Measurements from ENCODE around the gene BRAF.
"Not testable (repeated sequence)": the region's sequence is repeated elsewhere in the genome, so short reads cannot be mapped to it uniquely, and the experiment has no call there.

The BRAF gene

DNA sequence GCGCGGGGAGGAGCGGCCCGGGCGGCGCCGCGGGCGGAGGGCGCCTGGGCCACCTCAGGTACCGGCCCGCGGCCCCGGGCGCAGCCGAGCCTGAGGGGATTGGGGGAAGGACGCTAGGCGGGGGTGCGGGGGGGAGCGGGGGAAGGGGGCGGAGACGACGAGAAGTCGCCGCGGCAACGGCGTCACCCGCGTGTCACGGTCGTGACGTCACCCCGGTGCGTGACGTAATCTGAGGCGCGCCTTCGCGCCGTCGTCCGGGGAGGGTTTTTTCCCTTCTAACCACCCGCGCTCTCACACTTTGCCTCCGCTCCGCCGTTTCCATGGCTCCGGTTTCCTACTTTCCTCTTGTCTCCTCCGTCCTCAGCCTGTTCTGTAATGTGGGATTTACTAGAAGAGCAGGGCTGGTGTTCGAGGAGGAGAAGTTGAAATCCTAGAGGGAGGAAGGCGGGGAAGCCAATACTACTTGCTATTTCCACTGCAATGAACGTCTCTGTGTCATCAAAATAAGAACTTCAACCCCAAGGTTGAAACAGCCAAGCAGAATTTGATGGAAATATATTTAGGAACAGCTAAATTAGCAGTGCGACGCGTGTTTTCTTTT, at the start of gene BRAF:
BRAF (minus strand) TSS at position 109 of the 601 bp plus-strand sequence. CDS start 226 bp downstream, outside the sequence.
- DNase-seq = peak; percentile 68

DNA sequence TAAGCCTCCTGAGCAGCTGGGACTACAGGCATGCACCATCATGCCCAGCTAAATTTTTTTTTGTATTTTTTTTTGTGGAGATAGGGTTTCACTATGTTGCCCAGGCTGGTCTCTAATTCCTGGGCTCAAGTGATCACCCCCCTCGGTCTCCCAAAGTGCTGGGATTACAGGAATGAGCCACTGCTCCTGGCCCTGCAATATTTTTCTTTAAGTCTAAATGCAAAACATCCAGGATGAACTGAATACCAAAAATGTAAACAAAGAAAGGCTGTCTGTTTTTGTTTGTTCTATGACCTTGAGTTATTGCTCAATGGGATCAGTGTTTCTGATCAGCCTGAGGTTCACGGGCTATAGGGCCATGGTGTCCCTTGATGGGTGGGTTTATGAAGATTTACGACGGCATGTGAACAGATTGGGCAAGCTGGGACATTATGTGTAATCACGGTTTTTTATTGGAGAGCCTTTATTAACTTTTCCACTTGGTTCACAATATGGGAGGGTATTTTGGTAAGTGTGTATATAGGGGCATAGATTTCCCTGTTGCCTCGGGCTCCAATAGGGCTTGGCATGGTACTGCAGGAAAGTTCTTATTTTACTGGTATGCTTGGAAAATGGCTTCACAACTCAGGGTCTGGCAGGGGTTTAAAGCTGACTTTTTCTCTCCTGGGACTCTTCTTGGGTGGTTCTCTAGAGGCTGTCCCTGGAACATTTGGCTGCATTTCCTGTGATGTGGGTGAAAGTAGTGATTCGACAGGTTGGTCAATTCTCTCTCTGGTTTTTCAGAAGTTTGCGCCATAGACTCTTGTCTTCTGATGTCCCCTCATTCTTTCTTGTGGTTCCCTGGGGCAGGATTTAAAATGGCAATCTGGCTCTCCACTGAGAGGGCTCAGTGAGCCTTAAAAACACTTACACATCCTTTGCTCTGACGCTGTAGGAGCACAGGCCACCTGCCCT, 48.4 kb upstream of the BRAF start:
- no peak for DNase-seq

DNA sequence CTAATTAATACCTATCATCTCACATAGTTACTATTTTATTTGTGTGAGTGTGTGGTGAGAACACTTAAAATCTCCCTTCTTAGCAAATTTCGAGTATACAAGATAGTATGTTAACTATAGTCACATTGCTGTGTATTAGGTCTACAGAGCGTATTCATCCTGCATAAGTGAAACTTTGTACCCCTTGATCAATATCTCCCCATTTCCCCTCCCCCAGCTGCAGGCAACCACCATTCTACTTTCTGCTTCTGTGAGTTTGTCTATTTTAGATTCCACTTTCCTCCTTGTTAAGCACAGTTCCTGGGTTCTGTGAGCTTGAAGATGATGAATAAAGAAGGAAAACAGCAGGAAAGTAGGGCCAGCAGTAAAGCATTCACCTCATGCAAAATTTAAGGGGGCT, 47.6 kb upstream of the BRAF start:
- DNase-seq = no peak

DNA sequence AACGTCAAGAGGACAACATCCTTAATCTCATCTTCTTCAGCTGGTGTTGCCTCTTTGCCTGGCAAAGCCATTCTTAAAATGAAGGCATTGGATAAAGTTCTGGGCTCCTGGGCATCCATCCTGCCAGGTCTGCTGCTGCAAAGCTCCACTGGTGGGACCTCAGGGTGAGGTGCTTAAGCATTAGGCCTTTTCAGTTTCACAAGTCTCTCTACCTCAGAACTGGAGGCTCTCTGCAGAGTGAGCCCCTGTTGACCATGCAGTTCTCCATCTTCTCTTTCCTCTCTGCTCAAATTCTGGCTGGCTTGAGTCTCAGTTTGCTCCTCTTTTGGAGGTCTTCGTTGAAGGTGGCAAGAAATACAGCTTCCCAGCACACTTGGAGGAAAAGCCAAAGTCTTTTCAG, 42.7 kb upstream of the BRAF start:
- DNase-seq = no peak

DNA sequence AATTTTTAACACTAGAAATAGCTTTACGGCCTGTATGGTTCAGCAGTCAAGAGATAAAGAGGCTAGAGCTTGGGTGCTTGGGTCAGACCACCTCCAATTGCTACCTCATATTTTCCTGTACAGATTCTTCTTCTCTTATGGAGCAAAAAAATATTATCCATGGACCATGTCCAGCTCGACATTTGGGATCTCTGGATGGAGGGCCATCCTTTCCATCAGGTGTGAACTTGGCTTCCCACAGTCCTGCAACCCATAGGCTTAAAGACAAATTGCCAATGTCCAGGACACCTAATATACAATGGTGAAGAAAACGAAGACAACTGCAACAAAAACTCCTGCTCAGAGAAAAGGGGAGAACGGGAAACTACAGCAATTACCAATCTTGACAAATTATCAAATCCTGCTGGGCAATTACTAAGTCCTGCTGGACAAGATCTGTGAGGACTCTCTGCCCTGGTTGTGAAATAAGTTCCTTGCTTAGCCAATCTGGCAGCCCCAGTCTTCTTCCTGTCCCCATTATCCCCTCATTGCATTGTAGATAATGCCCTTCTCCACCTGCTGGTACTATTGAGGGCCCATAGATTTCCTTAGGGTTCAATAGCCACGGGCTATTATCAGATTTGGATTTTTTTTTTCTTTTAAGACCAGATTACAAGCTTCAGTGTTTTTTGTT, 42.0 kb upstream of the BRAF start:
- no peak for DNase-seq

DNA sequence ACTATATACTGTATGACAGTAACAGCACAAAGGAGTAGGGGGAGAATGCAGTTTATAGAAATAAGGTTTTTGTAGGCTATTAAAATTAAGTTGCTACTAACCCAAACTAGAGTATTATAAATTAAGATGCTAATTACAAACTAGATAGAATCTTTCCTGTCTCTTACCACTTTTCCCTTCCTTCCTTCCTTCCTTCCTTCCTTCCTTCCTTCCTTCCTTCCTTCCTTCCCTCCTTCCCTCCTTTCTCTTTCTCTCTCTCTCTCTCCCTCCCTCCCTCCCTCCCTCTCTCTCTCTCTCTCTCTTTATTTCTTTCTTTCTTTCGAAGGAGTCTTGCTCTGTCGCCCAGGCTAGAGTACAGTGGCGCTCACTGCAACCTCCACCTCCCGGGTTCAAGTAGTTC, 36.4 kb upstream of the BRAF start:
- no peak for DNase-seq

DNA sequence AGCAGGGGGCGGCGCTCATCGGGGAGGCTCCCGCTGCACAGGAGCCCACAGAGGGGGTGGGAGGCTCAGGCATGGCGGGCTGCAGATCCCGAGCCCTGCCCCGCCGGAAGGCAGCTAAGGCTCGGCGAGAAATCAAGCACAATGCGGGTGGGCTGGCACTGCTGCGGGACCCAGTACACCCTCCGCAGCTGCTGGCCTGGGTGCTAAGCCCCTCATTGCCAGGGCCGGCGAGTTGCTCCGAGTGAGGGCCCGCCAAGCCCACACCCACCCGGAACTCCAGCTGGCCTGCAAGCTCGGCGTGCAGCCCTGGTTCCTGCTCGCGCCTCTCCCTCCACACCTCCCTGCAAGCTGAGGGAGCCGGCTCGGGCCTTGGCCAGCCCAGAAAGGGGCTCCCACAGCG, 32.3 kb upstream of the BRAF start:
- DNase-seq = not testable (repeated sequence)

DNA sequence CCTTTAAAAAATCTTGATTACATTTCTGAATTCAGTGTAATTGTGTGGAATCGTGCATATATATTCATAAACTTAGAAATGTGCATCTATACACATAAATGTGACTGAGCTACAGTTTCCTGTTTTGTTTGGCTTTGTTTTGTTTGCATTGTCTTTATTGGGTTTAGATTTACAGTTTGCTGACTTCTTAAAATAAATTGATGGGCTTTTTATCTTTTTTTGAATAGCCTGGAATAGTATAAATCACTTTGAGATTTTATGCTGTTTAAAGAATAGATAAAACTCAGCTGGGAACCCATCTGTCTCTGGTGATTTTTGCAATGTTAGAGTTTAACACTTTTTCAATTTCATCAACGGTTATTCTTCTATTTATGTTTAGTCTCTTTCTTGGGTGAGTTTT, 21.2 kb upstream of the BRAF start:
- DNase-seq = no peak

DNA sequence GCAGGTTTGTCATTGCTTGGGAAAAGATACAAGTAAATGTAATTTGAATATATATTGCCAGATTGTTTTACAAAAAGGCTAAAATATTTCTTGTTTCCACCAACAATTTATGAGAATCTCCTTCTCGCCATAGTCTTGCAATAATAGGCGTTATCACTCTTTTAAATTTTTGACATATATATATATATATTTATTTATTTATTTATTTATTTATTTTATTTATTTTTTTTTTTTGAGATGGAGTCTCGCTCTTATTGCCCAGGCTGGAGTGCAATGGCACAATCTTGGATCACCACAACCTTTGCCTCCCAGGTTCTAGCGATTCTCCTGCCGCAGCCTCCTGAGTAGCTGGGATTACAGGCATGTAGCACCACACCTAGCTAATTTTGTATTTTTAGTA, 17.5 kb upstream of the BRAF start:
- DNase-seq = not testable (repeated sequence)

DNA sequence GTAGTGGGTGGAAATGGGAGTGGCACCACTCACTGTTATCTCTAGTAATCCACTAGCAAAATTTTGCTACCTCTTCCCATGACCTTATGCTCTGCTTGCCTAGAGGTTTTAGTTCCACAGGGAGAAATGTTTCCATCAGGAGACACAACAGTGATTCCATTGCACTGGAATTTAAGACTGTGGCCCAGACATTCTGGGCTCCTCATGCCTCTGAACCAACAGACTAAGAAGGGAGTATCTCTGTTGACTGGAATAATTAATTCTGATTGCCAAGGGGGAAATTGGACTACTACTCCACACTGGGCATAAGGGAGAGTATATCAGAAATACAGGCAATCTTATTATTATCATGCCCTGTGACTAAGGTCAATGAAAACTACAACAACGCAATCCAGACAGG, 16.2 kb upstream of the BRAF start:
- no peak for DNase-seq

DNA sequence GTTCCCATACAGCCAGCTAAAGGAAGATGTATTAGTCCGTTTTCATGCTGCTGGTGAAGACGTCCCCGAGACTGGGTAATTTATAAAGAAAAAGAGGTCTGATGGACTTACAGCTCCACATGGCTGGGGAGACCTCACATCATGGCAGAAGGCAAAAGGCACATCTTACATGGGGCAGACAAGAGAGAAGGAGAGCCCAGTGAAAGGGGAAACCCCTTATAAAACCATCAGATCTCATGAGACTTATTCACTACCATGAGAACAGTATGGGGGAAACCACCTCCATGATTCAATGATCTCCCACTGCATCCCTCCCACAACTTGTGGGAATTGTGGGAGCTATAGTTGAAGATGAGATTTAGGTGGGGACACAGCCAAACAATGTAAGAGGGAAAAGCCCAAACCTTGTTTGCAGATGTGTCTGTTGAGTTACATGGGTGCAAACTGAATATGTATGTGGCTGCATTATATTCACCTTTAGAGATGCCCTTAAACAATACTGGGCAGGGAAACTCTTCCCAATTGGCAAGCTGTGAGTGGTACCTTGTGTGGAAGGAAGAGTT, 13.1 kb upstream of the BRAF start:
- no peak for DNase-seq

DNA sequence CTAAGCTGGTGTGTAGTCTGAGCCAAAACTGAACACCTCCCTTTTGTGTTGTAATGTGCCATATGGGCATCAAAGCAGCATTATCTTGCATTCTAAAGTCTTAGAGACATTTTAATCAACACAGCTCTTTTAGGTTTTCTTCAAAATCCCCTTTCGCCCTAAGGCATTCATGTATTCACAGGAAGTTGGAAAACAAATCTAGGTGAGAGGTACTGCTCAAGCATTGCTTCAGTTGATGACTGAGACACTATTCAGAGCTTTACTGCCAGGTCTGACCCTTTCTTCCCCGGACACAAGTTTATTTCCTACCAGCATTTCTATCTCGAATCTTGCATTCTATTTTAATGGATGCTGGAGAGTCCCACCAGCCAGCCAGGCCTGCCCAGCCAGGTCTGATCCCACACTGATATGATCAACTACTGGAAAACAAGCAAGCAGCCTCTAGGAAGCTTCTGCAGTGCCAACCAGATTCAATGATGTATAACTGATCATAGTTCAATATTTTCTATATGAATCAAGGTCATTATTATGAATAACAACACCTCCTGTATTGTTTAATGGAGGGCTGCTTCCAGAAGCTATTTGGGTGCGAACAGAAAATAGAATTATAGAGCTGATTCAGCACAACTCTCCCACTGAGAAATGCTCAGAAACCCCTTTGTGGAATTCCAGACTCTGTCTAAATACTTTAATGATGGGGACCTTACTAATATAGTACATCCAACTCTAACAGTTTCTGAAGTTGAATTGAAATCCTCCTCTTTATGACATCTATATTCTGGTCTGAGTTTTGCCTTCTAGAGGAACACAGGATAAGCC, 4.0 kb upstream of the BRAF start:
- DNase-seq = no peak

DNA sequence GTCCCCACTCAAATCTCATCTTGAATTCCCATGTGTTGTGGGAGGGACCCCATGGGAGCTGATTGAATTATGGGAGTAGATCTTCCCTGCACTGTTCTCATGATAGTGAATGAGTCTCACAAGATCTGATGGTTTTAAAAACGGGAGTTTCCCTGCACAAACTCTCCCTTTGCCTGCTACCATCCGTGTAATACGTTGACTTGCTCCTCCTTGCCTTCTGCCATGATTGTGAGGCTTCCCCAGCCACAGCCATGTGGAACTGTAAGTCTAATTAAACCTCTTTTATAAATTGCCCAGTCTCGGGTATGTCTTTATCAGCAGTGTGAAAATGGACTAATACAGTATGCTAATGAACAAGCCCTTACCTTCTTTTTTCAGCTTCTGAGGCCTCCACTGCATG, 3.2 kb upstream of the BRAF start:
- DNase-seq = not testable (repeated sequence)

DNA sequence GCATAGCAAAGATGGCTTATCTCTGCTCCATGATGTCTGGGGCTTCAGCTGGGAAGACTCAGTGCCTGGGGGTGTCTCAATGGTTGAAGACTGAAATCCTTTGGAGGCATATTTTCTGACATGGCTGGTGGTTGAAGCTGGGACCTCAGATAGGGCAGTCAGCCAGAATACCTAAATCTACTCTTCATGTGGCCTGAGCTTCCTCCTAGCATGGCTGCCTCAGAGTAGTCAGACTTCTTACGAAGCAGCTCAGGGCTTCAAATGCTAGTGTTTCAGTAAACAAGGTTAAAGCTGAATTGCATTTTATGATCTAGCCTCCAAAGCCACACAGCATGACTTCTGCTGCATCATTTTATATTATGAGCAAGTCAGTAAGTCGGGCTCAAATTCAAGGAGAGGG, 2.6 kb upstream of the BRAF start:
- DNase-seq = no peak

DNA sequence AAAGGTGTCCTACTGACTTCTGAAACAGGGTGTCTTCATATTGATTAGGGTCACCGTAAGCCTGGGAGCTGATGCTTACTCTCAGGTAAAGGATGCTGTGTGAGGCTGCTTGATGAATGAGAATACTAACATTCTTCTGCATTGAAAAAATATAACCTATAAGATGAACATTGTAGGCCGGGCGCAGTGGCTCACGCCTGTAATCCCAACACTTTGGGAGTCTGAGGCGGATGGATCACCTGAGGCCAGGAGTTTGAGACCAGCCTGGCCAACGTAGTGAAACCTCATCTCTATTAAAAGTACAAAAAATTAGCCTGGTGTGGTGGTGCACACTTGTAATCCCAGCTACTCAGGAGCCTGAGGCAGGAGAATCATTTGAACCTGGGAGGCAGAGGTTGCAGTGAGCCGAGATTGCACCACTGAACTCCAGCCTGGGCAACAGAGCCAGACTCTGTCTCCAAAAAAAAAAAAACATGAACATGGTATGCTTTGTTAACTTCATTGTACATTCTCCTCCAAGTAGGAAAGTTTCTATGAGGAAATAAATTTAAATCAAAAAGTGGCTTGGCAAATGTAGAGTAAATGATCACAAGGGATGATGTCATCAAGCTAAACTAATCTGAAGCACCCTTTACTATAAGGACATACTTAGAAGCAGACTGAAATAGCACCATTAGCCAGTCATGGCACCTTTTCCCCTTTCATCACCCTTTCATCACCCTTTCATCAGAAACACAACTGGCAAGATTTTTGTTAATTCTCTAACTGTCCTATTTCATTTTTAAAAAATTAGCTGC, 1.5 kb upstream of the BRAF start:
- no peak for DNase-seq

DNA sequence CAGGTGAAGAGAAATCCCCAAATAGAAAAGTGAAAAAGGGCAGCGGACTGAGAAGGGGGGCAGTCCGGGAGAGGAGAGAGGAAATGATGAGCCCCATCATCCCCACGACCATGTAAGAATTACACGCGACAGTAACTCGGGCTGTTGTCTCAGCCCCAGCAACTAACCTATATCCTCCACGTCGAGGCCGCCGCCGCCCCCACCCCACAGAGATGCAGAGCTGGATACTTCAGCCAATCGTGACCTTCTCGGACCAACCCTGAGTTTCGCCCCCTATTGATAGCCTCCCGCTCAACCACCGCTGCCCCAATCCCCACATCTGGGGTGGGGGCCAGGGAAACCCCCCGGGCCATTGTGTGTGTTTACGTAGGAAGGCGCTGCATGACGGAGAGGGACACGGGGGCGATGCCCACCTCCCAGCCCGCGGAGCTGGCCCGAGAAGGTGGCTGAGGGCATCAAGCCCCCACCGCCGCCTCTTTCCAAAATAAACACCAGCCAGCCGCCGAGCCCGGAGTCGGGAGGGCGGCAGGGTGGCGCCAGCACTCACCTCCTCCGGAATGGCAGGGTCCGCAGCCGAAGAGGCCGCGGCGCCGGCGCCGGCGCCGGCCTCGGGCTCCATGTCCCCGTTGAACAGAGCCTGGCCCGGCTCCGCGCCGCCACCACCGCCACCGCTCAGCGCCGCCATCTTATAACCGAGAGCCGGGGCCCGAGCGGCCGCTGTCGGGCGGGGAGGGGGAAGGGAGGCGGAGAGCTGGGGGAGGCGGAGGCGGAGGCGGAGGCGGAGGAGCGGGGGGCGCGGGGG, 509 bp downstream of the BRAF start:
- DNase-seq = peak; percentile 51

DNA sequence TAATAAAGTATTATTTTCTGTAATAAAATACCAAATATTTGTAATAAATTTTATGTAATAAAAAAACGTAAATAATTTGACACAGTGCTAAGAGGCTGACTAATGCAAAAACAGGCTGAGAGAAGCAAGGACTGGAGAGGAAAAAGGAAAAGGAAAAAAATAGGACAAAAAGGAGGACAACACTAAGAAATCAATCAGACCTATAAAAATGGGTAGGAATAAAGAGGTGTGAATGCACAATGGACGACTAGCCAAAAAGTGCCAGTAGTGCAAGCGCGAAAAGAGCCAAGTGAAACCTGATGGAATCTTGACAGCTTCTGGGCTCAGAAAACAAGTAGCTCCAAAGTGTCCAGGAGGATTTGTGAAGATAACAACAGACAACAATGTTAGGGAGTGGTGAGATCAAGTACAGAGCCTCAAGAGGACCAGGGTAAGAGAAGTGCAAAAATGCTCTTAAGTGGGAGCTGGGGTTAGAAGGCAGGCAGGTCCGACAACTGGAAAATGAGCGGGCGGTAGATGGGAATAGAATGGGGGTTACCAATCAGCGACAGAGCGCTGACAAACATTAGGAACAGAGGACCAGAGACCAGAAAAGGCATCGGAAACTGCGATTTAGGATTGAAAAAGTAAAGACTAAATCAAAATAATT, 1.2 kb downstream of the BRAF start:
- no peak for DNase-seq

DNA sequence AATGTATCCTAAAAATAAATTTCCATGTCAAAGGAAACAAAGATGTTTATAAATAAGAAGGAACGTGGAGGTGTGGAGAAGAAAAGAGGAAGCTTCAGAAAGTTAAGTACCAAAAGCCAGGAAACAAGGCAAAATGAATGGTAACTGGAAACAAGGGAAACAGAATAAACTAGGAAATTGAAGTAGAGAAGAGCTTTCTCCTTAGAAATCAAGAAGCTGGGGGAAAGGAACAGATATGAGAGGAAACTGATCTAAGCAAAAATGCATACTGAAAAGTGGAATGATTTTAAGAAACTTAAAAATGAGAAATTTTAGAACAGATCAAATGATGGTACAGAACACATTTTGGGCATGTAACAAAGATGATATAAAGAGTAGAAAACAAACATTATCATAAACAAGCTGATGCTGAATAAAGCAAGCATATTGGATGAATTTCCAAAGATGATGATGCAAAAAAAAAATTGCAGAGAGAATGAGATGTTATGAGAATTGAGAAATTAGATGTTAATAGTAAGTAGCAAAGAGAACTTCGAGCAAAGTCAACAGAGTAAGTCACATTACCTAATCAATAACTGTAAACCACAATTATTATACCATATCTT, 1.9 kb downstream of the BRAF start:
- DNase-seq = no peak

DNA sequence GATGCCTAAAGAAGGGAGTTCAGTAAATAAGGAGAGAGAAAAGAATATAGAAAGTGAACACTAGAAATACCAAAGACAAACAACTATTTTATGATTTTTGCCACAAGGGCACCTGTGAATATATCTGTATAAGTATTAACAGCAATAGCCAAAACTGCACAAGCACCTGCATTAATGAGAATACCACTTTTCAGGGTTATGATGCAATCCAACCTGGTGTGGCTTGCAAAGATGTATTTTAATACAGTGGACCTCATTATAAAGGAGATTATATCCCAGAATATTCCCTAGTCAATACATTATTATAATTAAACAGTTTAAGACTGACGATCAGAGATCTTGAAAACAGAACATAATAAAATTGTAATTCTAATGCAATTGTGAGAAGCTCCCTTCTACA, 4.0 kb downstream of the BRAF start:
- DNase-seq = no peak

DNA sequence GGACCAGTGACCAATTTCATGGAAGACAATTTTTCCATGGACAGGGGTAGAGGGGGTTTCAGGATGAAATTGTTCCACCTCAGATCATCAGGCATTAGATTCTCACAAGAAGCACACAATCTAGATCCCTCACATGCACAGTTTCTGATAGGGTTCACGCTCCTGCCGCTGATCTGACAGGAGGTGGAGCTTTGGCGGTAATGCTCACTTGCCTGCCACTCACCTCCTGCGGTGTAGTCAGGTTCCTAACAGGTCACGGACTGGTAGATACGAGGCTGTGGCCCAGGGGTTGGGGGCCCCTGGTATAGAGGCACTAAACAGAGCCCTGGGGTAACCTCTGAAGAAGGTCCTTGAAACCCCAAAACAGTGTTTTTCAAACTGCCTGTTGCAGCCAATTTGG, 6.5 kb downstream of the BRAF start:
- DNase-seq = no peak
